HG03108 (cell line): Measurements from ENCODE around the gene CHRNA10.

Experiments used
- ATAC-seq: cut with Tn5 transposase; IDR thresholded peaks from one replicate; pipeline ENCODE4 v1.9.1; 2021; ENCODE audit warnings: moderate library complexity; ENCODE audit not compliant: unreplicated experiment

The CHRNA10 gene, protein sequence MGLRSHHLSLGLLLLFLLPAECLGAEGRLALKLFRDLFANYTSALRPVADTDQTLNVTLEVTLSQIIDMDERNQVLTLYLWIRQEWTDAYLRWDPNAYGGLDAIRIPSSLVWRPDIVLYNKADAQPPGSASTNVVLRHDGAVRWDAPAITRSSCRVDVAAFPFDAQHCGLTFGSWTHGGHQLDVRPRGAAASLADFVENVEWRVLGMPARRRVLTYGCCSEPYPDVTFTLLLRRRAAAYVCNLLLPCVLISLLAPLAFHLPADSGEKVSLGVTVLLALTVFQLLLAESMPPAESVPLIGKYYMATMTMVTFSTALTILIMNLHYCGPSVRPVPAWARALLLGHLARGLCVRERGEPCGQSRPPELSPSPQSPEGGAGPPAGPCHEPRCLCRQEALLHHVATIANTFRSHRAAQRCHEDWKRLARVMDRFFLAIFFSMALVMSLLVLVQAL

DNA sequence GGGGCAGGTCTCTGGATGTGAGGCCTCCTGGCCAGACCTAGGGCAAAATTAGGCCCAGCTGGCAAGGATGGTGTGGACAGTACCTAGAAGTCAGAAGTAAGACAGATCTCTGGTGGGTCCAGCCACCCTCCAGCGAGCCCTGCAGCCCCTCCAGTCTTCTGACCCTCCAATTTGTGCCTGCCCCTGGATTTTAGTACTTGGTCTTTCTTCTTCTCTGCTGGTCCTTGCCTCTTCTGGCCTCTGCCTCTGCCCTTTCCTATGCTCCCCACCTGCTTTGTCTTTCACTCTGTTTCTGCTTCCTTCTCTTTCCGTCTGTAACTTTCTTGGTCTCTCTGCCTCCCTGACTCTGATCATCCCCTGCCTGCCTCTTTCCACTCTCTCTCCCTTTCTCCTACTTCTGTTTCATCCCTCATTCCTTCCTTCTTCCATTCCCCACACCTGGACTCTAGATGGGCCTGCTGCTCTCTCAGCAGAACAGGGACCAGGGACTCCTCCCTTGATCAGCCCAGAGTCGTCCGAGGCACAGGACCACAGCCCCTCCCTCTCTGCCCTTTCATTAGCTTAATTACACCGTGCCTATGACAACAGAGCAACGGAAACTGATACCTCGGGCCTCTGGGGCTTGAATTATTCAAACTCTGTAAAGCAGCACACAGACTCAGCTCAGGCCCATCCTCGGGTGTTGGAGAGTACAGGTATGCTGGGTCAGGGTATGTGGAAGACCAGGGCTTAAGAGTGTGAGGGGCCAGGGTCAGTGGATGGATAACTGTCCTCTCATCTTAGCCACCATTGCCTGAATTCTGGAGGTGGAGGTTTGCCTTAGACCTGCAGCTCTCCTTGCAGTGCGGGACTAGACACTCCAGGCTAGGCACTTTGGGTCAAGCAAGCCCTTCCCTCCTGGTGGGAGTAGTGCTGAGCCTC lies at the start of gene CHRNA10:
CHRNA10 (minus strand) TSS at position 51 of the 921 bp plus-strand sequence. CDS start 72 bp downstream, outside the sequence.
- no peak for ATAC-seq

DNA sequence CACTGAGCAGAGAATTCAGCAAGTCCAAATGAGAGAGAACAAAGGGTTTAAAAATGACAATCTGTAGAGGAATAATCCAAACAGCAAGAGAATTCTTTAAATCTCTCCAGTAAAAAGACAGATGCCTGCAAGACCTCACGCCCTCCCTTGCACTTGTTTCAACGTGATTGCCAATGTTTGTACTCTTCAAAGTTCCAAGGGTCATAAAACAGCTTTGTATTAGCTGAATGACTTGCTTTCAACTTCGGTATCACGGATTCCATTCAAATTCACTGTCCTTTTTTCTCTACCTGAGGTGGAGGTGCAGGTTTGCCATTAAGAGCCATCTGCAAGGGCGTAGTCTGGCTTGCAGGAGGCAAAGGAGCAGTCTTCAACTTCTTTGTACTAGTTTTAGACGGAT lies 41.1 kb upstream of the CHRNA10 start:
- ATAC-seq, result no peak

DNA sequence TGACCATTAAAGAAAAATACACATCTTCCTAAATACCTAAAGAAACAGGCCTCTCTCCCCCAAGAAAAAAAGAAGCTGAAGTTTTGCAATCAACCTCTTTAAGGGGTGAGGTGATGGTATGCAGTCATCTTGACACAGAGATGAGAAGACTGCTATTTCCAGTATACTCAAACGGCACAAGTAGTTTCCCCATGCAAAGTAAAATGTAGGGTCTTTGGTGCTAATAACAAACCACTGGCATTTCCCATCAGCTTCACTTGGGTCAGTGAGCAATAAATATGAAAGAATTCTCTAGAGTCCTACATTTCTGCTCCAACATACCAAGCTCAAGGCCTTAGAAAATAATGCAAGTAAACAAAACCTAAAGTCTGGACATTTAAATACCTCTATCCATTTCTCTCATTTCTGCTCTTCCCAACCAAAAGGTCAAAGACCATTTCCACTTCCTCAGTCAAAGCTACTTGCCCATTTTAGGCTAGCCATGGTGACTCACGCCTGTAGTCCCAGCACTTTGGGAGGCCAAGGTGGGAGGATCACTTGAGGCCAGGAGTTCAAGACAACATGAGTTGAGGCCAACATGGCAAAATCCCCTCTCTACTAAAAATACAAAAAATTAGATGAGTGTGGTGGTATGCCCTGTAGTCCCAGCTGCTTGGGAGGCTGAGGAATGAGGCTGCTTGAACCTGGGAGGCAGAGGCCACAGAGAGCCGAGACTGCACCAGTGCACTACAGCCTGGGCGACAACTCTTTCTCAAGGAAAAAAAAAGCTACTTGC lies 39.5 kb upstream of the CHRNA10 start:
- ATAC-seq, result no peak

DNA sequence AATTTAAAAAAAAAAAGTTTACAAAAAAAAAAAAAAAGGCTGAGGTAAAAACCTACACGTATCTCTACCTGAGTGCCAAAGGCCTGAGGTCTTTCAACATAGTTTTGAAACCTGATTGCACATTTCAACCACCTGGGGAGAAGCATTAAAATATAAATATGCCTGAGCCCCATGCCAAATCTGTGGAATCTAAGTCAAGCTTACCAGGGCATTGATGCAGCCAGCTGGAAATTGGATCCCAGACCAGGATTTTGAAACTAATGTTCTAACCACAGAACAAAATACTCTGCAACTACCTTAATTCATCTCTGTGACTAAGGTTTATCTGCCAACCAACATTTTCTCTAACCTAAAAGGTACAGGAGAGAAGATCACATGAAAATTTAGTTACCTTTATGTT lies 38.8 kb upstream of the CHRNA10 start:
- no peak for ATAC-seq

DNA sequence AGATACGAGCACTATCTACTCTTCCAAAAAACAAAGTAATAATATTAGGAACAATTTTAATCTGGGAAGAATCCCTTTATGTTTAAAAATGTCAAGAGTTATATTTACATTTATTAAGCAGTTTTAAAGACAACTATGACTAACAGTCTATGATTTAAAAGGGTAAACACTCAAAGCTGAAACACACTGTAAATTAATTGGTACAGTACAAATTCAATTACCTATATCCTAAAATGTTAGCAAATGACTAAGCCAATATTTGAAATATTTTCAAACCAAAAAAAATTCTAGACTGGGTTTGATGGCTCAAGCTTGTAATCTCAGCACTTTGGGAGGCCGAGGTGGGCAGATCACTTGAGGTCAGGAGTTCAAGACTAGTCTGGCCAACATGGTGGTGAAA lies 36.0 kb upstream of the CHRNA10 start:
- ATAC-seq, result no peak

DNA sequence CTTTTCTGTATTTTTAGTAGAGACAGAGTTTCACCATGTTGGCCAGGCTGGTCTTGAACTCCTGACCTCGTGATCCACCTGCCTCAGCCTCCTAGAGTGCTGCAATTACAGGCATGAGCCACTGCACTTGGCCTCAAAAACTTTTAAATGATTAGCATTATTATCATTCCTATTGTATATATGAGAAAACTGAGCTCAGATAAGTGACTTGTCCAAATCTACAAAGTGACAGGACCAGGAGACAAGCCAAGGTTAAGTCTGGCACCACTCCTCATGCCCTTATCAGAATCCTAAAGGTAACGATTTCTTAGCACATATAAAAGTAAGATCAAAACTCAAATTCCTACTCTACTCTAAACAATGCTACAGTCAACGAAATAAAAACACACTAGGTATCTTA lies 32.2 kb upstream of the CHRNA10 start:
- no peak for ATAC-seq

DNA sequence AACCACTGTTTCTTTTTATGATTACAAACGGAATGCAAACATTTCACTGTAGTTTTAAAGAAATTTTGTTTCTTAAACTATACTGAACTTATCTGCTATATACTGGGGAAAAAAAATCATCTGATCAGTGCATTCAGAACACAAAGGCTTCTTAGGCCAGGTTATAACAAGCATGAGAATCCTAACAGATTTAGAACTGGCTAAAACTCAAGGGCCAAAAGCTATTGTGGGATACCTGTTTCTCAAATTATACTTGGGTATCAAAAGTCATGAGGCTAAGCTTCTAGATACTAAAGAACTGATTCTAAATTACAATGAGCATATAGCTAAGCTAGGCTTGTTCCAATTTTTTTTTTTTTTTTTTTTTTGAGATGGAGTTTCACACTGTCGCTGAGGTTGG lies 29.7 kb upstream of the CHRNA10 start:
- ATAC-seq, result no peak

DNA sequence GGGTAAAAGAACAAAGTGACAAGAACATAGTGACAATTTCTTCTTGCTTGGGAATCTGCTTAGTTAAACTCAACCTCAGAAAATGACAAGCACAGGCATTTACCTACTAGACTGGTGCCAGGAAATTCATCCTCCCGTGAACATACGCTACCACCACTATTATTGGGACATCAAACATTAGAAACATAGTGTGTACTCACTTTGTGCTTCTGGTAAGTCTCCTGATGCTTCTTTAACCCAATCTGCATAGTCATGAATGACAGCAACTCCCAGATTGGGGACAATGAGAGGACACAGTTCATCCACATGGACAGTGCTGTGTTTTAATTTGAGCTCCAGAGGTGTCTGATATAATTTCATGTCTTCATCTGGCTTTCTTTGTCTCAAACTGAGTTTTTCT lies 29.2 kb upstream of the CHRNA10 start:
- no peak for ATAC-seq

DNA sequence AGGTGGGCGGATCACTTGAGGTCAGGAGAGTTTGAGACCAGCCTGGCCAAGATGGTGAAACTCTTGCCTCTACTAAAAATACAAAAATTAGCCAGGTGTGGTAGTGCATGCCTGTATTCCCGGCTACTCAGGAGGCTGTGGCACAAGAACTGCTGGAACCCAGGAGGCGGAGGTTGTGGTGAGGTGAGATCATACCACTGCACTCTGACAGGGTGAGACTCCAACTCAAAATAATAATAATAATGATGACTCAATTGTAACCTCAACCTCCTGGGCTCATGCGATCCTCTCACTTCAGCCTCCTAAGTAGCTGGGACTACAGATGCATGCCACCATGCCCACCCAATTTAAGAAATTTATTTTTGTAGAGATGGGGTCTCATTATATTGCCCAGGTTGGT lies 15.6 kb upstream of the CHRNA10 start:
- ATAC-seq, result no peak

DNA sequence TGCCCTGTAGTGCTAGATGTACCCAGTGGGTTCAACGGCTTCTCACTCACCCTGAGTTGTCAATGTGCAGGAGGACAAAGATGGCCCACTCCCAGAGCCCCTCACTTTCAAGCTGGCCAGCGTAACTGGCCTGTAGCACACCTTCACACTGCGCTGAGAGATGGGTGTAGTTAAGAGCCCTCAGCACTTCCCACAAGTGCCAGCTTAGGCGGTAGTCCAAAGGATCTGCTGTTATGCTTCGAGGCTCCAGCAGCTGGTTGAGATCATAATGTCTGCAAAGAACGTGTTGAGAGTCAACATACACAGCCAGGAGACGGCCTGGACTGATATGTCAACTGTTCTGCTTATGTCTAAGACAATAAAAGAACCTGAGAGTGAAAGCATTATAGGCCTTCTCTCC lies 14.7 kb upstream of the CHRNA10 start:
- no peak for ATAC-seq

DNA sequence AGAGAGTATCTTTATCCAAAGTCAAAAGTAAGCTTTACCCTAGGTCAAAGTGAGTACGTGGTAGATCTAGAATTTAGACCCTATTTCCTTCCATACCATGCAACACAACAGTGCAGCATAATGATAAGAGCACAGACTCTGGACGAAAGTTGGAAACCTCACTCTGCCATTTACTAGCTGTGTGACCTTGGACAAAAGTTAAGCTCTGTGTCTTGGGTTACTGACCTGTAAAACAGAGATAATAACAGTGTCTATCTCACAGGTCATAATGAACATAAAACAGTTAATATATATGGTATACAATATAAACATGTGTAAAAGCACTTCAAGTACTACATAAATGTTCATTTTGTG lies 13.6 kb upstream of the CHRNA10 start:
- no peak for ATAC-seq

DNA sequence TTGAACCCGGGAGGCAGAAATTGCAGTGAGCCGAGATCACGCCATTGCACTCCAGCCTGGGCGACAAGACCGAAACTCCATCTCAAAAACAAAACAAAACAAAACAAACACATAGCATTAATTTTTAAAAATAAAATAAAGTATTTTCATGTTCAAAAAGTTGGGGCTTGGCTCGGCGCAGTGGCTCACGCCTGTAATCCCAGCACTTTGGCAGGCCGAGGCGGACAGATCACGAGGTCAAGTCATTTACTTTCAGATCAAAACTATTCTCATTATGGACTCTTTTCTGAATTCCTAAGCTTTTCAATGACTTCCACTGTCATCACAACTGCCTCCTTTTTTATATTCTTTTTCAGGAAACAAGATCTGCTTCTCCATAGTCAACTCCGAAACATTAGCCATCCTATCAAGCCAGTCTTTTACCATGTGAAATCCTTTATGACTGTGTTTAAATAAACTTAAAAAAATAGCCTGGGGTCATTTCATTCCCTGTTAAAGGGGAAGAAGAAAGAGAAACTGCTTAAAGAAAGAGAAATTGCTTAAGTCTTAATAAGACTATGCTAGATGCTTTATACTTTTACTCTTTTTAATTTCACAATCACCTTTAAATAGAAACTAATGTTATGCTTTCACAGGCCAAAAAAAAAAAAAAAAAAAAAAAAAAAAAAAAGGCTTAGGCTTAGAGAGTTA lies 13.1 kb upstream of the CHRNA10 start:
- ATAC-seq, result no peak

DNA sequence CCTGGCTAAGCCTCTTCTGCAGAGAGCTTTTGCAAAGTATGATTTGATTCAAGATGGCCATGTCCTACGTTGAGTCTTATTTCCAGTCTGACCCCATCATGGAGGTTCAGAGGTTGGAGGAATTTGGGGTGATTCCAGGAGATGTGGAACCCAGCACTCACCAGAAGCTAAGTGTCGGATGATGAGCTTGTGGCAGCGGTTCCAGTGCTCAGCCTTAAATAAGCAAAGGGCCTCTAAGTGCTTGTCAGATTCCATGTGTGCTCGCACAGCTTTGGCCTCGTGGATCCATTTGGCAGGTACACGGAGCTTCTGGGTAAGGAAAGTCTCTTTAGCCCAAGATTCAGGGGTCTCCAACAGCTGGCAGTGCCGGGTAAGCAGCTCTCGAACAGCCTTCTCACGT lies 11.9 kb upstream of the CHRNA10 start:
- no peak for ATAC-seq

DNA sequence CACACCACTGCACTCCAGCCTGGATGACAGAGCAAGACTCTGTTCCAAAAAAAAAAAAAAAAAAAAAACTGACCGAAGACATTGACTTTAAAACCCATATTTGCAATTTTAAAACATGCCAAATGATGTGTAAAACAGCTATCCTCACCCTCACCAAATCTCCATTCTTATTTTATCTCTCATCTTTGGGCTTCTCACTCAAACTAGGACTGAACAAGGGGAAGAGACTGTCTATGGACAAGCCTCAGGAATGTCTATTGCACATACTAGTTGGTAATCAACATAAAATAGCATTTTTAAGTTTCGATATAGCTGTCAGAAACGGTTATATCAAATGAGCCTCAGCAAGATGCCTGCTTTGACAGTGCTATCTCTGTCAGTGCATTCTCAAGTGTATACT lies 7.9 kb upstream of the CHRNA10 start:
- no peak for ATAC-seq

DNA sequence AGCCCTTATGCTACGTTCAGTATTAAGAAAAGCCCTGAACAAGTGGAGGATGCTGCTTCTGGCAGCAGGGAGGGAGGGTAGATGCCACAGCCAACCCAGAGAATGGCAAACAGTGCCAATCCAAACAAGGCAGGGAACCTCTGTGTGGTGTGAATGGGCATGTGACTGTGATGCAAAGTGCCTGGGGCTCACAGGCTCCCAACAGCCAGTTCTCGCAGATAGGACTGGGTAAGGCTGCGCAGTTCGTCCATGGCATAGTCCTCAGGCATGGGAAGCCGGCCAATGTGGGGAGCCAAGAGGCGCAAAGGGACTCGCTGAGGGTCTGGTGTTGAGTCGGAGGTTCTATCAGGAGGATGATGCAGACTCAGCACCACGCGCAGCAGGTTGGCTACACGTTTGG lies 4.8 kb upstream of the CHRNA10 start:
- no peak for ATAC-seq

DNA sequence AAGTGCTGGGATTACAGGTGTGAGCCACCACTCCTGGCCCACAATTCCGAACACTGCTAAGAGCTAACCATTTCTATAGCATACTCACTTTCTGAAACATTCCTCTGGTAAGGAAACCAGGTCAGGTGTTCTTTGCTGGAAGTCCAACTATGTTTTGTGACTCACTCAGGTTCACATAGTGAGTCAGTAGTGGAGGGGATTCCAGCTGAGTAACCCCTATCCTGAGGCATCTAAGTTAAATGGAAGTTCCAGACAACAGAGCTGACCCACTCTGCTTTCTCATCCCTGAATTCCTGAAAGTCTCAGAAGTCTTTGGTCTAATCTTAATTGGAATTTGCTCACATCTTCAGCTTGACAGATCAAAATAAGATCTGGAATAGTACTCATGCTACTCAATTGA lies 3.0 kb upstream of the CHRNA10 start:
- ATAC-seq, result no peak

DNA sequence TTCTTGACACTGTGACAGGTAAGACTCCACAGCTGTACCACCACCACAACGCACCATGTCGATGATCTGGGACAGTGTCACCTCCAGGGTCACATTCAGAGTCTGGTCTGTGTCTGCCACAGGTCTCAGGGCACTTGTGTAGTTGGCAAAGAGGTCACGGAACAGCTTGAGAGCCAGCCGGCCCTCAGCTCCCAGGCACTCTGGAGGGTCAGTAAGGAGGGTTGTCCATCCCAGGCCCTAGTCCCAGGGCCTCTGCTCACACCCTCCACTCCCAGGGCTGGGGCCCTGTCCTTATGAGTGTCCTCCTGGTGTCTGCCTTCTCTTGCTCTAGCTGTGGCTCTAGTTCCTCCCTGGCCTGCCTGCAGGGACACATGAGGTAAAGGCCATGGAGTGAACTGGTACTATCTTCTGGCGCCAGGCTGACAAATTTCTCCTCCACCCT lies 1.4 kb downstream of the CHRNA10 start:
- no peak for ATAC-seq

DNA sequence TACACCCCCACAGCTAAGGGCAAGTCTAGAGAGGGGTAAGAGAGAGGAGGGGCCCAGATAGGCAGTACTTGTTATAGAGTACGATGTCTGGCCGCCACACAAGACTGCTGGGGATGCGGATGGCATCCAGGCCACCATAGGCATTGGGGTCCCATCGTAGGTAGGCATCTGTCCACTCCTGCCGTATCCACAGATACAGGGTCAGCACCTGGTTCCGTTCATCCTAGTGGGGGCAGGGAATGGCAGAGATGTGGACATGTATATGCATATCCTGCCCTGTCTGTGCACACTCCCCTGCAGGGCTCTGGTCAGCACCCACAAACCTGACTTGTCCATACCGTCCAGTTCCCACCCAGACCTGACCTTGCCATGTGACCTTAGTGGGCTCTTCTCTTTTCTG lies 2.1 kb downstream of the CHRNA10 start:
- no peak for ATAC-seq

DNA sequence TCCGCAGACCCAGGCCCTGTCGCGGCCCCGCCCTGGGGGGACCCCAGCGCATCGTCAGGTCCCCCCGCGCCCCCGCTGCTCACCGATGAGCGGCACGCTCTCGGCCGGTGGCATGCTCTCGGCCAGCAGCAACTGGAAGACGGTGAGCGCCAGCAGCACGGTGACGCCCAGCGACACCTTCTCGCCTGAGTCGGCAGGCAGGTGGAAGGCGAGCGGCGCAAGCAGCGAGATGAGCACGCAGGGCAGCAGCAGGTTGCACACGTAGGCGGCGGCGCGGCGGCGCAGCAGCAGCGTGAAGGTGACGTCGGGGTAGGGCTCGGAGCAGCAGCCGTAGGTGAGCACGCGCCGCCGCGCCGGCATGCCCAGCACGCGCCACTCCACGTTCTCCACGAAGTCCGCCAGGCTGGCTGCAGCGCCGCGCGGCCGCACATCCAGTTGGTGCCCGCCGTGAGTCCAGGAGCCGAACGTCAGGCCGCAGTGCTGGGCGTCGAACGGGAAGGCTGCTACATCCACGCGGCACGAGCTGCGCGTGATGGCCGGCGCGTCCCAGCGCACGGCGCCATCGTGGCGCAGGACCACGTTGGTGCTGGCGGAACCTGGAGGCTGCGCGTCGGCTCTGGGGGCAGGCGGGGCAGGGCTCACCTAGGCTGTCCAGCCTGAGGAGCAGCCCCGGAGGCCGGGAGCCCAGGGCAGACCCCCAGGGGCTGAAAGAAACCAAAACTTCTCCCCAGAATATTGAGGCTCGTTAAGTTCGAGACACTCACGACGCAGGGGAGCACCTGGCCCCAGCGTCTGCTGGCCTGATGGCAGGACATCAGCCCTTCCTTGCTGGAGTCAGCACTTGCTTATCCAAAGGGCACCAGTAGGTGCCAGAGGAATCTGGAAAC lies 3.8 kb downstream of the CHRNA10 start:
- ATAC-seq, result no peak
